ENCODE results near the gene CACNA1I.

DNA sequence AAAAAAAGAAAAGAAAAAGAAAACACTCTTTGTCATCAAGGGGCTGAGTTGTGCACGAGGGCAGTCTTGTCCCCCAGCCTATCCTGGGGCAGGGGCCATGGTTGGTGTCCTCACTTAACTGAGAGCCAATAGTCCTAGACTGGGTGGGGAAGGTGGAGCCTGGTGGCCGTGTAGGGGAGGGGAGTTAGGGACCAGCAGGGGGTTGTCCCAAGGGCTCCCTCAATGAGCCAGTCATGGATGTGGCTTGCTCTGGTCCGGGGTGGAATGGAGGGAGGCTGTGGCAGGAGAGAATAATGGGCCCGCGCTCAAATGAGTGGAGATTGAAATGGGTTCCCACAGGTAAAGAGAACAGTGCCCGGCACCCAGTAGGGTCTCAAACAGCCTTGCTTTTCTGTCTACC lies 46.2 kb downstream of the CACNA1I start:
- no peak for TF ChIP-seq POLR2A (IDR thresholded peaks at IDR 0.05; ENCODE audit: borderline replicate concordance, extremely low read depth, insufficient read depth, insufficient read length)
- no peak for TF ChIP-seq CTCF (IDR thresholded peaks at IDR 0.05 in 2 of 3, conservative IDR thresholded peaks at IDR 0.05 in 1 of 3; ENCODE audit: borderline replicate concordance in 1 of 3, insufficient read depth in 1 of 3, low read depth in 2 of 3, low read length in 2 of 3)
- TF ChIP-seq EZH2 (IDR thresholded peaks at IDR 0.05), result no peak
- TF ChIP-seq EZH2phosphoT487 (IDR thresholded peaks at IDR 0.05; ENCODE audit: borderline replicate concordance), result no peak
- TF ChIP-seq RAD21 (IDR thresholded peaks at IDR 0.05; ENCODE audit: low read depth), result no peak
- TF ChIP-seq FOSL1 (IDR thresholded peaks at IDR 0.05; ENCODE audit: low read depth), result no peak
